Right atrium auricular region (tissue), 2 donors: ENCODE results near the gene SH3GL3. TPM values are rescaled to one million over a fixed set of nuclear protein-coding genes. Genes with fewer than 3 reads are reported as not detected.

ENCODE experiments used
- DNase-seq: peaks from one replicate; pipeline ENCODE4 v3.0.0-alpha.2; 2019; ENCODE audit warnings: low spot score
- H3K27ac ChIP-seq, 2 donors: fragments of 200-600 bp; sonication (generic); 1 replicate in 1 of 2; 2 replicates in 1 of 2; pipeline ENCODE4 v1.5.1; 2016 to 2019
- H3K27me3 ChIP-seq, 2 donors: fragments of 200-600 bp; sonication (generic); one replicate each; pipeline versions ENCODE4 v1.5.1 to v1.6.0; 2017 to 2019
- H3K36me3 ChIP-seq: fragments of 200-600 bp; sonication (generic); one replicate; pipeline ENCODE4 v1.5.1; 2016
- H3K4me1 ChIP-seq, 2 donors: fragments of 200-600 bp; sonication (generic); one replicate each; pipeline versions ENCODE4 v1.5.1 to v1.6.0; 2017 to 2019
- H3K4me3 ChIP-seq, 2 donors: fragments of 200-600 bp; sonication (generic); 1 replicate in 1 of 2; 2 replicates in 1 of 2; pipeline ENCODE4 v1.5.1; 2017 to 2019; ENCODE audit warnings: mild to moderate bottlenecking in 1 of 2, moderate library complexity in 1 of 2
- H3K9me3 ChIP-seq, 2 donors: fragments of 200-600 bp; sonication (generic); one replicate each; pipeline ENCODE4 v1.5.1; 2019
- total RNA-seq, 2 donors: library from RNA; depleted of rRNA; stranded (reverse); fragments of >200 nt; gene quantifications; one replicate each; pipeline ENCODE4 v1.1.0, GENCODE V29; 2016
- TF ChIP-seq, protein P1 (sequence below), 2 donors: fragments of 200-600 bp; sonication (generic); IDR thresholded peaks; one replicate each; pipeline ENCODE4 v1.5.1; 2019; ENCODE audit warnings: antibody characterized with exemption in 2 of 2

SH3GL3 gene
- total RNA-seq, 2 donors from 2014 or later, result 4.1 TPM; not detected in 1

DNA sequence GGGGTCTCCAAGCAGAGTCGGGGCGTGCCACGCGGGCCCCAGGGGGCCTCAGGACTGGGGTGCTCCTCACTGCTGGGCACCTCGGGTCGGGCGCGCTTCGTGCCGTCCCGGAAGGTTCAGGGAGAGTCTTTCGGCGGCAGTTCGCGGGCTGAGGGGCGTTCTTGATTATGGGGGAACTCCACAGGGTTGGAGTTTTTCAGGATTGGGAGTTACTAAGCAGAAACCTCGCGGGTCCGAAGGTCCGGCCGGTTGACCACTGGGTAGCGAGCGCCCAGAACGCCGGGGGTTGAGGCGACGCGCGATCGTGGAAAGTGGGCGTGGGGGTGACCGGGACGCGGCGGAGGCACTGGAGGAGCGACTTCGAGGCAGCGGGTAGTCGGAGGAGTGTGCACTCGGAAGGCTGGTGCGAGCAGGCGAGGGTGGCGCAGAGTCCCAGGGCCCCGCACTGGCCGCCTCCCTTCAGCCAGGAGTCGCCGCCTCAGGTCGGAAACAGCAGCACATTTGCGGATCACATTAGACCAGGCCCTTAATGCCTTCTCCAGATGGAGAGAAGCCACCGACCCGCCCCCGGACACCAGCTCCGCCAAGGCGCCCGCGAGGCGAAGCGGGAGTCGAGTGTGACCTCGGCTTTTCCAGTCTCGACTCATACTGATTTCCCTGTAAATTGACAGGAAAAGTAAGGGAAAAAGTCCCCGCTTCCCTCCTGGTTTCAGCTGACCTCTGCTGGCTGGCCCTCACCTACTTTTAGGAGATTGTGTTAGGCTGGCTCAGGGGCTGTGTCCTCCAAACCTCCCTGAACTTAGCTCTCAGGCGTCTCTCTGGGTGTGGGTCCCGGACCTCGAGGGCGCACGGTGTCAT is 207.5 kb downstream of the SH3GL3 start:
- Histone ChIP-seq H3K9me3 (no peaks in the 10 kb centered on the region), H3K4me1 (peaks cover 0 to 60% of the 10 kb centered on the region in 2 donors), H3K4me3 (peak overlapping the region; percentile 66 to 68), H3K27me3 (no peaks in the 10 kb centered on the region), H3K36me3 (no peaks in the 10 kb centered on the region), H3K27ac (peak overlapping the region; percentile 86 to 94)
- DNase-seq, result no peak
- TF ChIP-seq, protein P1, sequence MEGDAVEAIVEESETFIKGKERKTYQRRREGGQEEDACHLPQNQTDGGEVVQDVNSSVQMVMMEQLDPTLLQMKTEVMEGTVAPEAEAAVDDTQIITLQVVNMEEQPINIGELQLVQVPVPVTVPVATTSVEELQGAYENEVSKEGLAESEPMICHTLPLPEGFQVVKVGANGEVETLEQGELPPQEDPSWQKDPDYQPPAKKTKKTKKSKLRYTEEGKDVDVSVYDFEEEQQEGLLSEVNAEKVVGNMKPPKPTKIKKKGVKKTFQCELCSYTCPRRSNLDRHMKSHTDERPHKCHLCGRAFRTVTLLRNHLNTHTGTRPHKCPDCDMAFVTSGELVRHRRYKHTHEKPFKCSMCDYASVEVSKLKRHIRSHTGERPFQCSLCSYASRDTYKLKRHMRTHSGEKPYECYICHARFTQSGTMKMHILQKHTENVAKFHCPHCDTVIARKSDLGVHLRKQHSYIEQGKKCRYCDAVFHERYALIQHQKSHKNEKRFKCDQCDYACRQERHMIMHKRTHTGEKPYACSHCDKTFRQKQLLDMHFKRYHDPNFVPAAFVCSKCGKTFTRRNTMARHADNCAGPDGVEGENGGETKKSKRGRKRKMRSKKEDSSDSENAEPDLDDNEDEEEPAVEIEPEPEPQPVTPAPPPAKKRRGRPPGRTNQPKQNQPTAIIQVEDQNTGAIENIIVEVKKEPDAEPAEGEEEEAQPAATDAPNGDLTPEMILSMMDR (IDR thresholded peaks at IDR 0.05), result no peak

DNA sequence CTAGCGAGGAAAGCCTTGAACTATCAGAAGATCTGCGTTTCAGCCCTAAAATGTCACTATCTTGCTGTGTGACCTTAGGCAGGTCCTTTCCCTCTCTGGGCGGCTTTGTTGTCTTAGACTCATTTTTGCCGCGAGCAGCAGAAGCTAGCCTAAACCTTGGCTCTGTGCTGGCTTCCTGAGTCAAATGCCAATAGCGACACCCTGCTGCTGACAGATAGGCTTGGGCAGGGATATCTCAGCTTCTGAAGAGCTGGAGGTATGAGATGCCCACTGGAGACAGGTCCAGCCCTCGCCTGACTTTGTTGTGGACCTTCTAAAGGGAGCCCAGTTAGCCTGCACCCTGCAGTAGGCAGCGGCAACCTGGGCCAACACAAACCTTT is 208.1 kb downstream of the SH3GL3 start:
- Histone ChIP-seq H3K27ac (peak overlapping the region; percentile 86 to 94), H3K9me3 (no peaks in the 10 kb centered on the region), H3K36me3 (no peaks in the 10 kb centered on the region), H3K4me3 (peak overlapping the region; percentile 66 to 68), H3K4me1 (peaks cover 0 to 60% of the 10 kb centered on the region in 2 donors), H3K27me3 (no peaks in the 10 kb centered on the region)
- TF ChIP-seq, protein P1 (IDR thresholded peaks at IDR 0.05), result no peak
- DNase-seq, result no peak

DNA sequence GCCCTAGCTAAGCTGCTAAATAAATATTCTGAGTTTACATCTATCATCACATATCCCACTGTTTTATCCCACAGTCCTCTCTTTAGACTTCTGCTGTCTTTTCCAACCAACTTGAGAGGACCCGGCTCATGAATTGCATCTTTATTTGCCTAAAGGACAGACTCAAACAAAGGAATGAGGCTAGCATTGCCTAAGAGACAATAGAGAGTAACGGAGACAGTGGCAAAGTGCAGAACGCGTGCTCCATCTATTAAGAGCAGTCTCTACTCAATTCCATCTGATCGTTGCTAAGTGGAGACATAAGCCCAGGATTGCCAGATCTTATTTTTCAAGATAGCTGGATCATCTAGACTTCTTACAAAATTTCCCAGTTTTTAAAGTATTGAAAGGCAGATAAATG is 209.1 kb downstream of the SH3GL3 start:
- Histone ChIP-seq H3K27ac (peak overlapping the region; percentile 12 to 94), H3K9me3 (no peaks in the 10 kb centered on the region), H3K36me3 (no peaks in the 10 kb centered on the region), H3K27me3 (no peaks in the 10 kb centered on the region), H3K4me1 (peaks cover 0 to 60% of the 10 kb centered on the region in 2 donors), H3K4me3 (no peak overlapping the region)
- TF ChIP-seq, protein P1 (IDR thresholded peaks at IDR 0.05), result no peak
- no peak for DNase-seq

DNA sequence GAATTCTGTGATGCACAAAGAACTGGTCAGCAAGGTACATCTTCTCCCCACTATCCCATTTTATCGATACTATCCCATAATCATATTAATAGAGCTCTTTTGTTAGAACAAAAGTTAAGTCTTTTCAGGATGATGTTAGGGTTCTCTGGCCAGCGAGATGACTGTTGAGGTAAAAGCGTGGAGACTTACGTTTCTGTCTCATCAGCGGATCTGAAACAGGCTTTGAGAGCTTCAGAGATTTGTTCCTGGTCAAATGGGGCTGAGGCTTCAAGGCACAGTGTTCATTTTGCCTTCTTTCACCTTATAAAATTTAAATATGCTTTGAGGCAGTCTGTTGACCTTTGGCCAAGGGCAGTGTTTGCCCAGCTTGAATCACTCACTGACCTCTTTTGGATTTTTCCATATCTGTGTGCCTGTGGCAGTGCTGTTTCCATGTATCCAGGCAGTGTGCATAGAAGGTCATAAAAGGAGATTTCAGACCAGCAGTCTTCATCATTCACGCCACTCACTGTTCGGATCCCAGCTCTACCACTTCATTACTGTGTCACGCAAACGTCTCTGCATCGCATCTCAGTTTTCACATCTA is 209.9 kb downstream of the SH3GL3 start:
- no peaks in the 10 kb centered on the region for H3K36me3 ChIP-seq

DNA sequence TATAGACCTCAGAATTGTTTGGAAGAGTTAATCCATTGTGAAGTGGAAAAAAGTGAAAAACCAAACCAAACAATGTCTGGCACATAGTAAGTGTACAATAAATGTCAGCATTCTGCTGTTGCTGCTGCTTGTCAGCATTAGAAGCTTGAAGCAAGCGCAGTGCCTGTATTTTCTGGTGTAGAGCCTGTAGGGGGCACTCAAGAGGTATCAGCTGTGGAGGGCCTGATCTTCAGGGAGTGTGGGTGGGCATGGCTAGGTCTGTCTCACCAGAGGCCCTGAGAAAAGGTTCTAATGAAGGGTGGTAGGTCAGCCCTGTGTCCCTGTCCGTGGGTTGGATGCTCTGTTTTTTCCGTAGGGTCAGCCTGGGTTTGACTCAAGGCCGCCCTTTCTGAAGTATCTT is 210.4 kb downstream of the SH3GL3 start:
- DNase-seq, result no peak

More for the DNA sequence above, 209.9 kb downstream of the SH3GL3 start:
- Histone ChIP-seq H3K4me1 (peaks cover 0 to 60% of the 10 kb centered on the region in 2 donors), H3K27me3 (no peaks in the 10 kb centered on the region), H3K27ac (peak overlapping the region; percentile 13 to 65), H3K9me3 (no peaks in the 10 kb centered on the region), H3K4me3 (no peak overlapping the region)
- DNase-seq, result no peak
- TF ChIP-seq, protein P1 (IDR thresholded peaks at IDR 0.05), result no peak

More for the DNA sequence above, 210.4 kb downstream of the SH3GL3 start:
- H3K36me3 ChIP-seq, result no peaks in the 10 kb centered on the region
- TF ChIP-seq, protein P1 (IDR thresholded peaks at IDR 0.05), result peak in 1 of 2 donors; percentile 47
- no peaks in the 10 kb centered on the region for H3K9me3 ChIP-seq
- no peaks in the 10 kb centered on the region for H3K27me3 ChIP-seq
- peaks cover 0 to 57% of the 10 kb centered on the region in 2 donors for H3K4me1 ChIP-seq
- H3K4me3 ChIP-seq, result no peak overlapping the region
- H3K27ac ChIP-seq, result peak overlapping the region; percentile 13 to 65
